ENCODE data around the gene RNF135. TPM values are rescaled to one million over a fixed set of nuclear protein-coding genes. Genes with fewer than 3 reads are reported as not detected.

The RNF135 gene
- total RNA-seq, 1 experiment from 2014 or later, result 8.0 TPM

DNA sequence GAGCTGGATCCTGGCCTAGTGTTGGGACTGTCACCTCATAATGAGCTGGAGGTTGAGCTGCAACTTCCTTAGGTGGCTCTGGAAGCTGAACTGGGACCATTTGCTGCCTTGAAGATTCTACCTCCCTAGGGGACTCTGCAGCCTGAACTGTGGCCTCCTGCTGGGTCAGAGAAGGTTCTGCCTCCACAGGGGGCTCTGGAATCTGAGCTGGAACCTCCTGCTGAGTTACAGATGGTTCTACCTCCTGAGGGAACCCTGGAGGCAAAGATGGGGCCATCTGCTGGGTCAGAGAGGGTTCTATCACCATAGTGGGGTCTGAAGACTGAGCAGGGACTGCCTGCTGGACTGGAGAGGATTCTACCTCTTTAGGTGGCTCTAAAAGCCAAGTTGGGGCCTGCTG is 77.3 kb downstream of the RNF135 start:
- peaks cover 1% of the 10 kb centered on the region; the same call in 1 of the 2 replicates for H3K27me3 Mint-ChIP-seq (ENCODE audit: low read depth)
- no peaks in the 10 kb centered on the region; a peak in 1 of 7 replicates for H3K36me3 Mint-ChIP-seq (ENCODE audit: insufficient read depth in 1 of 3, low read depth in 3 of 3)
- Histone ChIP-seq H2BK12ac (ENCODE audit: insufficient read length, low read depth, low read length) (no peak overlapping the region), H2BK120ac (ENCODE audit: low read depth, low read length, poor library complexity, severe bottlenecking) (no peak overlapping the region), H3K23ac (ENCODE audit: insufficient read length, low read depth, low read length) (no peak overlapping the region), H2BK20ac (ENCODE audit: low read depth, low read length, poor library complexity, severe bottlenecking) (no peak overlapping the region), H3K14ac (ENCODE audit: insufficient read depth, low read length) (no peak overlapping the region), H3K4me2 (ENCODE audit: insufficient read depth, insufficient read length, low read length) (no peak overlapping the region), H3K23me2 (ENCODE audit: insufficient read length, low read depth, low read length, poor library complexity, severe bottlenecking) (no peaks in the 10 kb centered on the region), H3K9ac (ENCODE audit: extremely low read depth, insufficient read length, low read length) (no peak overlapping the region), H2BK15ac (ENCODE audit: low read depth, low read length) (no peak overlapping the region), H2AK5ac (ENCODE audit: insufficient read length, low read length) (no peak overlapping the region), H2BK5ac (ENCODE audit: insufficient read length, low read length) (no peak overlapping the region), H3K4ac (ENCODE audit: low read depth, low read length) (no peak overlapping the region), H4K8ac (replicated peaks; ENCODE audit: insufficient read length, low read depth, low read length) (no peak overlapping the region), H3K9me3 (ENCODE audit: control insufficient read depth, low read depth, low read length) (no peaks in the 10 kb centered on the region), H3K79me2 (ENCODE audit: insufficient read depth, low read length) (no peaks in the 10 kb centered on the region), H4K91ac (ENCODE audit: insufficient read length, low read depth, low read length) (no peak overlapping the region), H3K56ac (ENCODE audit: insufficient read length, low read depth, low read length) (no peak overlapping the region), H2AFZ (ENCODE audit: low read length) (no peak overlapping the region), H4K5ac (ENCODE audit: insufficient read length, low read depth, low read length) (no peak overlapping the region), H3K79me1 (ENCODE audit: insufficient read depth, low read depth, low read length, poor library complexity, severe bottlenecking) (no peaks in the 10 kb centered on the region), H3K18ac (ENCODE audit: insufficient read length, low read depth, low read length) (no peak overlapping the region), H3K4me1 (ENCODE audit: insufficient read depth, low read length) (no peaks in the 10 kb centered on the region), H3K27me3 (ENCODE audit: insufficient read depth, low read length) (no peaks in the 10 kb centered on the region), H3K27ac (ENCODE audit: insufficient read length, low read depth, low read length) (no peak overlapping the region), H4K20me1 (ENCODE audit: control insufficient read depth, insufficient read depth, insufficient read length) (no peaks in the 10 kb centered on the region), H3T11ph (ENCODE audit: low read length) (no peak overlapping the region)
- TF ChIP-seq, protein P1, sequence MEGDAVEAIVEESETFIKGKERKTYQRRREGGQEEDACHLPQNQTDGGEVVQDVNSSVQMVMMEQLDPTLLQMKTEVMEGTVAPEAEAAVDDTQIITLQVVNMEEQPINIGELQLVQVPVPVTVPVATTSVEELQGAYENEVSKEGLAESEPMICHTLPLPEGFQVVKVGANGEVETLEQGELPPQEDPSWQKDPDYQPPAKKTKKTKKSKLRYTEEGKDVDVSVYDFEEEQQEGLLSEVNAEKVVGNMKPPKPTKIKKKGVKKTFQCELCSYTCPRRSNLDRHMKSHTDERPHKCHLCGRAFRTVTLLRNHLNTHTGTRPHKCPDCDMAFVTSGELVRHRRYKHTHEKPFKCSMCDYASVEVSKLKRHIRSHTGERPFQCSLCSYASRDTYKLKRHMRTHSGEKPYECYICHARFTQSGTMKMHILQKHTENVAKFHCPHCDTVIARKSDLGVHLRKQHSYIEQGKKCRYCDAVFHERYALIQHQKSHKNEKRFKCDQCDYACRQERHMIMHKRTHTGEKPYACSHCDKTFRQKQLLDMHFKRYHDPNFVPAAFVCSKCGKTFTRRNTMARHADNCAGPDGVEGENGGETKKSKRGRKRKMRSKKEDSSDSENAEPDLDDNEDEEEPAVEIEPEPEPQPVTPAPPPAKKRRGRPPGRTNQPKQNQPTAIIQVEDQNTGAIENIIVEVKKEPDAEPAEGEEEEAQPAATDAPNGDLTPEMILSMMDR (conservative IDR thresholded peaks at IDR 0.05), result no peak
- no peaks in the 10 kb centered on the region for H3K4me1 Mint-ChIP-seq
- H3K4me3 Mint-ChIP-seq, result no peak overlapping the region
- no peak overlapping the region for H3K27ac Mint-ChIP-seq
- H3K9me3 Mint-ChIP-seq, result peaks cover 9 to 14% of the 10 kb centered on the region in 2 experiments; a peak in 3 of 5 replicates
- no peak for DNase-seq
